Activated CD8-positive, alpha-beta memory T cell treated with anti-CD3 and anti-CD28 coated beads, Interleukin-2, amount 50 U/mL, for 1 hour (primary cell): ENCODE measurements around the gene SH3BGR.

Experiments used
- DNase-seq: peaks from one replicate; pipeline ENCODE4 v3.0.0-alpha.2; 2020; ENCODE audit errors: extremely low read depth

The SH3BGR gene

GRCh38 chr21:39456665-39457064, 4.9 kb downstream of the SH3BGR start:
- DNase-seq, result no peak

GRCh38 chr21:39461419-39461818, 9.6 kb downstream of the SH3BGR start:
- no peak for DNase-seq

GRCh38 chr21:39463308-39463707, 11.5 kb downstream of the SH3BGR start:
- no peak for DNase-seq

GRCh38 chr21:39466584-39466983, 14.8 kb downstream of the SH3BGR start:
- no peak for DNase-seq

GRCh38 chr21:39467746-39468145, 16.0 kb downstream of the SH3BGR start:
- no peak for DNase-seq

- DNase-seq, result no peak
Observed at GRCh38 chr21:39468559-39468958, 16.8 kb downstream of the SH3BGR start.

GRCh38 chr21:39471598-39471997, 19.8 kb downstream of the SH3BGR start:
- no peak for DNase-seq

GRCh38 chr21:39472786-39473185, 21.0 kb downstream of the SH3BGR start:
- DNase-seq, result no peak

GRCh38 chr21:39474611-39475010, 22.8 kb downstream of the SH3BGR start:
- DNase-seq, result no peak

- DNase-seq, result no peak
Observed at GRCh38 chr21:39479164-39479813, 27.5 kb downstream of the SH3BGR start.

GRCh38 chr21:39479814-39480182, 28.0 kb downstream of the SH3BGR start:
- DNase-seq, result no peak

GRCh38 chr21:39480271-39480670, 28.5 kb downstream of the SH3BGR start:
- no peak for DNase-seq

GRCh38 chr21:39481886-39482285, 30.1 kb downstream of the SH3BGR start:
- no peak for DNase-seq

GRCh38 chr21:39483917-39484316, 32.1 kb downstream of the SH3BGR start:
- no peak for DNase-seq

GRCh38 chr21:39484711-39485276, 33.0 kb downstream of the SH3BGR start:
- DNase-seq, result no peak

- DNase-seq, result no peak
Observed at GRCh38 chr21:39489380-39489924, 37.7 kb downstream of the SH3BGR start.

GRCh38 chr21:39499156-39499555, 47.4 kb downstream of the SH3BGR start:
- DNase-seq, result no peak

GRCh38 chr21:39502631-39503030, 50.9 kb downstream of the SH3BGR start:
- DNase-seq, result no peak

- DNase-seq, result no peak
Observed at GRCh38 chr21:39503123-39503762, 51.5 kb downstream of the SH3BGR start.

- DNase-seq, result no peak
Observed at GRCh38 chr21:39504230-39504629, 52.5 kb downstream of the SH3BGR start.

- DNase-seq, result no peak
Observed at GRCh38 chr21:39510240-39510639, 58.5 kb downstream of the SH3BGR start.

GRCh38 chr21:39511102-39511501, 59.3 kb downstream of the SH3BGR start:
- DNase-seq, result no peak

- DNase-seq, result no peak
Observed at GRCh38 chr21:39513735-39514134, 62.0 kb downstream of the SH3BGR start.
